K562 (cell line): ENCODE measurements around the gene SPRR2A. TPM values are rescaled to one million over a fixed set of nuclear protein-coding genes. Genes with fewer than 3 reads are reported as not detected.

Experiments used
- CREM ChIP-seq: IDR thresholded peaks from 2 replicates; pipeline ENCODE4 v1.6.1; 2014; ENCODE audit warnings: antibody characterized with exemption, low read depth
- DNMT1 ChIP-seq: fragments of 450-650 bp; IDR thresholded peaks from 2 replicates; pipeline ENCODE4 v1.6.1; 2016; ENCODE audit warnings: antibody characterized with exemption, mild to moderate bottlenecking
- ELF4 ChIP-seq: fragments of 450-650 bp; formaldehyde crosslinking; IDR thresholded peaks from 2 replicates; pipeline ENCODE4 v1.4.0; 2022; ENCODE audit warnings: missing genetic modification characterization
- EZH2 ChIP-seq: IDR thresholded peaks from 2 replicates; pipeline ENCODE4 v1.6.1; 2012; ENCODE audit warnings: low read depth, mild to moderate bottlenecking, inconsistent platforms, low read length, borderline replicate concordance
- FIP1L1 ChIP-seq: fragments of 200-400 bp; formaldehyde crosslinking; IDR thresholded peaks from 2 replicates; pipeline ENCODE4 v1.6.1; 2018; ENCODE audit warnings: mild to moderate bottlenecking, low read depth, low read length; ENCODE audit not compliant: poor library complexity, severe bottlenecking
- FOXA3 ChIP-seq, 2 experiments: fragments of 450-650 bp in 1 of 2; sonication (generic) in 1 of 2; formaldehyde crosslinking; IDR thresholded peaks in 1 of 2; conservative IDR thresholded peaks in 1 of 2; 2 replicates each; pipeline versions ENCODE4 v1.4.0 to v1.8.0; 2020 to 2022; ENCODE audit warnings: mild to moderate bottlenecking in 2 of 2, missing genetic modification reagents in 1 of 2
- HNRNPL ChIP-seq: fragments of 200-400 bp; formaldehyde crosslinking; IDR thresholded peaks from 2 replicates; pipeline ENCODE4 v1.6.1; 2017; ENCODE audit warnings: low read depth, mild to moderate bottlenecking, low read length
- MEIS2 ChIP-seq: fragments of 450-650 bp; IDR thresholded peaks from 2 replicates; pipeline ENCODE4 v1.6.1; 2014; ENCODE audit warnings: mild to moderate bottlenecking; ENCODE audit not compliant: partially characterized antibody
- POLR2G ChIP-seq: fragments of 200-400 bp; formaldehyde crosslinking; IDR thresholded peaks from 2 replicates; pipeline ENCODE4 v1.6.1; 2017; ENCODE audit warnings: low read depth, mild to moderate bottlenecking, antibody characterized with exemption, low read length, moderate library complexity
- POU5F1 ChIP-seq: fragments of 150-350 bp; IDR thresholded peaks from 2 replicates; pipeline ENCODE4 v1.6.1; 2014; ENCODE audit warnings: borderline replicate concordance, low read length, low read depth, mild to moderate bottlenecking; ENCODE audit not compliant: partially characterized antibody
- PRDM10 ChIP-seq: fragments of 450-650 bp; IDR thresholded peaks from 2 replicates; pipeline ENCODE4 v1.6.1; 2018; ENCODE audit not compliant: partially characterized antibody
- SP2 ChIP-seq: IDR thresholded peaks from 2 replicates; pipeline ENCODE4 v1.6.1; 2011; ENCODE audit warnings: mild to moderate bottlenecking, low read depth, low read length, moderate library complexity; ENCODE audit not compliant: poor library complexity, severe bottlenecking; ENCODE audit errors: extremely low read depth
- SRSF3 ChIP-seq: fragments of 200-400 bp; formaldehyde crosslinking; IDR thresholded peaks from 2 replicates; pipeline ENCODE4 v1.6.1; 2016; ENCODE audit warnings: mild to moderate bottlenecking, low read length, moderate library complexity; ENCODE audit not compliant: insufficient read depth
- YY1 ChIP-seq, 3 experiments: IDR thresholded peaks; 2 replicates each; pipeline ENCODE4 v1.6.1; 2011; ENCODE audit warnings: low read length in 2 of 3, mild to moderate bottlenecking in 2 of 3, moderate library complexity in 2 of 3, borderline replicate concordance in 1 of 3, control low read depth in 1 of 3, low read depth in 1 of 3; ENCODE audit not compliant: insufficient read depth in 3 of 3, insufficient replicate concordance in 2 of 3, control insufficient read depth in 1 of 3, insufficient read length in 1 of 3; ENCODE audit errors: extremely low read depth in 1 of 3
- ZBTB8A ChIP-seq: fragments of 450-650 bp; IDR thresholded peaks from 2 replicates; pipeline ENCODE4 v1.6.1; 2018; ENCODE audit warnings: mild to moderate bottlenecking, moderate library complexity; ENCODE audit not compliant: partially characterized antibody
- polyA plus RNA-seq, 8 experiments: library from polyadenylated mRNA; depleted of rRNA in 4 of 8; stranded (reverse) in 5 of 8; unstranded in 3 of 8; fragments of >200 nt; fragmentation: Nextera tagmentation in 2 of 8; fragmentation: Illumina TruSeq in 1 of 8; extraction: Ambion mirVana in 2 of 8; extraction: Trizol in 1 of 8; gene quantifications; 2 replicates each; pipeline versions ENCODE4 v1.2.1 to v1.2.3, GENCODE V29; 2011 to 2014; ENCODE audit warnings: inconsistent platforms in 1 of 8, missing spikeins in 1 of 8
- total RNA-seq, 7 experiments: library from RNA; depleted of rRNA in 6 of 7; stranded (reverse); fragments of >200 nt in 6 of 7; fragmentation: Illumina TruSeq in 2 of 7; extraction: Trizol in 2 of 7; gene quantifications; 2 replicates each; pipeline versions ENCODE4 v1.2.1 to v1.2.3, GENCODE V29; 2011 to 2021; ENCODE audit warnings: low replicate concordance in 1 of 7
- TF ChIP-seq, protein P1 (sequence below): fragments of 450-650 bp; formaldehyde crosslinking; IDR thresholded peaks from 2 replicates; pipeline ENCODE4 v1.4.0; 2020; ENCODE audit warnings: mild to moderate bottlenecking, moderate library complexity
- TF ChIP-seq, protein P2 (sequence below), 3 experiments: IDR thresholded peaks in 2 of 3; conservative IDR thresholded peaks in 1 of 3; 2 replicates each; pipeline ENCODE4 v1.5.1; 2011 to 2012; ENCODE audit warnings: low read length in 3 of 3, mild to moderate bottlenecking in 3 of 3, control low read depth in 2 of 3, improper control_type of control experiment in 1 of 3, inconsistent platforms in 1 of 3, low read depth in 1 of 3, mixed read lengths in 1 of 3, moderate library complexity in 1 of 3; ENCODE audit not compliant: insufficient read depth in 2 of 3

The SPRR2A gene
- total and polyA plus RNA-seq, 9 of the 15 experiments (the other 6 are each of a cell fraction or from before 2014, with no cell fraction given), result 0.17 TPM; not detected in 8

- peak; percentile 62 for TF ChIP-seq PRDM10
- no peak for TF ChIP-seq HNRNPL
- TF ChIP-seq SP2, result no peak
- TF ChIP-seq DNMT1, result no peak
- TF ChIP-seq, protein P1, sequence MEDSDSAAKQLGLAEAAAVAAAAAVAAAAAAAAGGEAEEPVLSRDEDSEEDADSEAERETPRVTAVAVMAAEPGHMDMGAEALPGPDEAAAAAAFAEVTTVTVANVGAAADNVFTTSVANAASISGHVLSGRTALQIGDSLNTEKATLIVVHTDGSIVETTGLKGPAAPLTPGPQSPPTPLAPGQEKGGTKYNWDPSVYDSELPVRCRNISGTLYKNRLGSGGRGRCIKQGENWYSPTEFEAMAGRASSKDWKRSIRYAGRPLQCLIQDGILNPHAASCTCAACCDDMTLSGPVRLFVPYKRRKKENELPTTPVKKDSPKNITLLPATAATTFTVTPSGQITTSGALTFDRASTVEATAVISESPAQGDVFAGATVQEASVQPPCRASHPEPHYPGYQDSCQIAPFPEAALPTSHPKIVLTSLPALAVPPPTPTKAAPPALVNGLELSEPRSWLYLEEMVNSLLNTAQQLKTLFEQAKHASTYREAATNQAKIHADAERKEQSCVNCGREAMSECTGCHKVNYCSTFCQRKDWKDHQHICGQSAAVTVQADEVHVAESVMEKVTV (CRISPR knock-in tag), result no peak
- TF ChIP-seq EZH2, result no peak
- TF ChIP-seq POU5F1, result no peak
- TF ChIP-seq FIP1L1, result no peak
- peak; percentile 88 for TF ChIP-seq CREM
- TF ChIP-seq MEIS2, result peak; percentile 68
- no peak for TF ChIP-seq POLR2G
- peak in 1 of 3 experiments; percentile 64 for TF ChIP-seq YY1 (IDR thresholded peaks at IDR 0.05; ENCODE audit: borderline replicate concordance in 1 of 3, control insufficient read depth in 1 of 3, extremely low read depth in 1 of 3, insufficient read depth in 3 of 3, insufficient read length in 1 of 3, insufficient replicate concordance in 2 of 3, low read depth in 1 of 3, low read length in 2 of 3)
- TF ChIP-seq ELF4 (CRISPR knock-in tag), result peak; percentile 40; the same call in 1 of the 2 replicates
- TF ChIP-seq, protein P2, sequence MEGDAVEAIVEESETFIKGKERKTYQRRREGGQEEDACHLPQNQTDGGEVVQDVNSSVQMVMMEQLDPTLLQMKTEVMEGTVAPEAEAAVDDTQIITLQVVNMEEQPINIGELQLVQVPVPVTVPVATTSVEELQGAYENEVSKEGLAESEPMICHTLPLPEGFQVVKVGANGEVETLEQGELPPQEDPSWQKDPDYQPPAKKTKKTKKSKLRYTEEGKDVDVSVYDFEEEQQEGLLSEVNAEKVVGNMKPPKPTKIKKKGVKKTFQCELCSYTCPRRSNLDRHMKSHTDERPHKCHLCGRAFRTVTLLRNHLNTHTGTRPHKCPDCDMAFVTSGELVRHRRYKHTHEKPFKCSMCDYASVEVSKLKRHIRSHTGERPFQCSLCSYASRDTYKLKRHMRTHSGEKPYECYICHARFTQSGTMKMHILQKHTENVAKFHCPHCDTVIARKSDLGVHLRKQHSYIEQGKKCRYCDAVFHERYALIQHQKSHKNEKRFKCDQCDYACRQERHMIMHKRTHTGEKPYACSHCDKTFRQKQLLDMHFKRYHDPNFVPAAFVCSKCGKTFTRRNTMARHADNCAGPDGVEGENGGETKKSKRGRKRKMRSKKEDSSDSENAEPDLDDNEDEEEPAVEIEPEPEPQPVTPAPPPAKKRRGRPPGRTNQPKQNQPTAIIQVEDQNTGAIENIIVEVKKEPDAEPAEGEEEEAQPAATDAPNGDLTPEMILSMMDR (IDR thresholded peaks at IDR 0.05 in 2 of 3, conservative IDR thresholded peaks at IDR 0.05 in 1 of 3; ENCODE audit: insufficient read depth in 2 of 3, low read depth in 1 of 3, low read length in 3 of 3), result no peak; a peak in 1 of 6 replicates
- TF ChIP-seq FOXA3 (CRISPR knock-in tag; conservative IDR thresholded peaks at IDR 0.05 in 1 of 2, IDR thresholded peaks at IDR 0.05 in 1 of 2), result no peak
- no peak for TF ChIP-seq ZBTB8A
- no peak for TF ChIP-seq SRSF3
Observed at GRCh38 chr1:153058826-153059784, 1.8 kb upstream of the SPRR2A start (continued).
